OCI-LY1 (cell line): ENCODE results near the gene PHACTR2.

Source experiments
- H2AFZ ChIP-seq: fragments of 200-600 bp; sonication (generic), shearing (Covaris generic); 2 replicates; pipeline ENCODE4 v1.6.0; 2014; ENCODE audit warnings: antibody characterized with exemption, mild to moderate bottlenecking, low read length
- H3F3A ChIP-seq: fragments of 200-600 bp; sonication (generic), shearing (Covaris generic); 2 replicates; pipeline ENCODE4 v1.6.0; 2014; ENCODE audit warnings: mild to moderate bottlenecking, antibody characterized with exemption, low read length, moderate library complexity; ENCODE audit not compliant: insufficient read depth
- H3K27ac ChIP-seq: fragments of 200-600 bp; sonication (generic); 2 replicates; pipeline ENCODE4 v1.5.1; 2014; ENCODE audit warnings: low read length, mixed run types, mild to moderate bottlenecking, low read depth; ENCODE audit not compliant: poor library complexity, severe bottlenecking
- H3K27me3 ChIP-seq: fragments of 200-600 bp; sonication (generic); 2 replicates; pipeline ENCODE4 v1.6.0; 2014; ENCODE audit warnings: antibody characterized with exemption, mild to moderate bottlenecking, low read length, moderate library complexity; ENCODE audit not compliant: insufficient read depth
- H3K36me3 ChIP-seq: fragments of 200-600 bp; sonication (generic); 2 replicates; pipeline ENCODE4 v1.6.1; 2014; ENCODE audit warnings: mild to moderate bottlenecking, antibody characterized with exemption, low read length, moderate library complexity, mixed read lengths; ENCODE audit not compliant: insufficient read depth
- H3K4me1 ChIP-seq: fragments of 200-600 bp; sonication (generic); 2 replicates; pipeline ENCODE4 v1.5.1; 2014; ENCODE audit warnings: mild to moderate bottlenecking, low read length, moderate library complexity; ENCODE audit not compliant: insufficient read depth, severe bottlenecking
- H3K4me2 ChIP-seq: fragments of 200-600 bp; sonication (generic), shearing (Covaris generic); 2 replicates; pipeline ENCODE4 v1.6.1; 2014; ENCODE audit warnings: low read length
- H3K4me3 ChIP-seq: fragments of 200-600 bp; sonication (generic); 2 replicates; pipeline ENCODE4 v1.5.1; 2014; ENCODE audit warnings: low read length, low read depth, mild to moderate bottlenecking, mixed read lengths; ENCODE audit not compliant: poor library complexity, severe bottlenecking
- H3K79me2 ChIP-seq: fragments of 200-600 bp; shearing (Covaris generic); 2 replicates; pipeline ENCODE4 v1.6.1; 2016; ENCODE audit warnings: mixed run types, low read length, mixed read lengths; ENCODE audit not compliant: insufficient read depth
- H3K9ac ChIP-seq: fragments of 200-600 bp; sonication (generic), shearing (Covaris generic); 2 replicates; pipeline ENCODE4 v1.6.1; 2014; ENCODE audit warnings: mild to moderate bottlenecking, low read length, mixed read lengths
- H3K9me2 ChIP-seq: fragments of 200-600 bp; sonication (generic), shearing (Covaris generic); 2 replicates; pipeline ENCODE4 v1.6.1; 2014; ENCODE audit warnings: low read depth, mild to moderate bottlenecking, low read length, mixed read lengths
- H3K9me3 ChIP-seq: fragments of 200-600 bp; shearing (Covaris generic); 2 replicates; pipeline ENCODE4 v1.6.1; 2014; ENCODE audit warnings: low read length, mixed read lengths
- H4K20me1 ChIP-seq: fragments of 200-600 bp; sonication (generic), shearing (Covaris generic); 2 replicates; pipeline ENCODE4 v1.6.0; 2016; ENCODE audit warnings: mild to moderate bottlenecking, low read length; ENCODE audit not compliant: insufficient read depth
- CTCF ChIP-seq: fragments of 200-600 bp; sonication (generic), shearing (Covaris generic); IDR thresholded peaks from 2 replicates; pipeline ENCODE4 v1.5.1; 2017; ENCODE audit warnings: mild to moderate bottlenecking, antibody characterized with exemption, low read length, moderate library complexity, mixed read lengths
- EZH2 ChIP-seq: fragments of 200-600 bp; sonication (generic), shearing (Covaris generic); IDR thresholded peaks from 2 replicates; pipeline ENCODE4 v1.8.0; 2017; ENCODE audit warnings: borderline replicate concordance, mixed run types, mild to moderate bottlenecking, antibody characterized with exemption, low read length, moderate library complexity, mixed read lengths

Gene PHACTR2

GRCh38 chr6:143877584-143878271, 200.0 kb downstream of the PHACTR2 start:
- H3K9me3 ChIP-seq, result no peaks in the 10 kb centered on the region
- H3K4me3 ChIP-seq, result no peak overlapping the region
- H3K27me3 ChIP-seq, result no peaks in the 10 kb centered on the region
- no peak overlapping the region for H3K9ac ChIP-seq
- H2AFZ ChIP-seq, result no peak overlapping the region
- H3K79me2 ChIP-seq, result no peaks in the 10 kb centered on the region
- H3K27ac ChIP-seq, result no peak overlapping the region
- H3F3A ChIP-seq, result no peaks in the 10 kb centered on the region
- no peaks in the 10 kb centered on the region for H3K4me1 ChIP-seq
- no peaks in the 10 kb centered on the region for H4K20me1 ChIP-seq
- no peaks in the 10 kb centered on the region for H3K9me2 ChIP-seq
- no peak for TF ChIP-seq EZH2
- TF ChIP-seq CTCF, result no peak
- H3K36me3 ChIP-seq, result no peaks in the 10 kb centered on the region
- no peak overlapping the region for H3K4me2 ChIP-seq

GRCh38 chr6:143878272-143878760, 200.6 kb downstream of the PHACTR2 start:
- no peaks in the 10 kb centered on the region for H3K9me2 ChIP-seq
- H3K79me2 ChIP-seq, result no peaks in the 10 kb centered on the region
- no peak overlapping the region for H2AFZ ChIP-seq
- H3K9ac ChIP-seq, result no peak overlapping the region
- no peak overlapping the region for H3K27ac ChIP-seq
- H4K20me1 ChIP-seq, result no peaks in the 10 kb centered on the region
- no peaks in the 10 kb centered on the region for H3K4me1 ChIP-seq
- no peaks in the 10 kb centered on the region for H3K36me3 ChIP-seq
- no peaks in the 10 kb centered on the region for H3K9me3 ChIP-seq
- no peaks in the 10 kb centered on the region for H3K27me3 ChIP-seq
- H3K4me3 ChIP-seq, result no peak overlapping the region
- TF ChIP-seq CTCF (no peak), EZH2 (no peak)
- H3F3A ChIP-seq, result no peaks in the 10 kb centered on the region
- H3K4me2 ChIP-seq, result no peak overlapping the region

- Histone ChIP-seq H3K27ac (no peak overlapping the region), H3K4me2 (no peak overlapping the region), H3F3A (no peaks in the 10 kb centered on the region), H2AFZ (no peak overlapping the region), H3K27me3 (no peaks in the 10 kb centered on the region), H3K9ac (no peak overlapping the region), H3K4me1 (no peaks in the 10 kb centered on the region), H3K36me3 (no peaks in the 10 kb centered on the region), H4K20me1 (no peaks in the 10 kb centered on the region), H3K9me2 (no peaks in the 10 kb centered on the region), H3K4me3 (no peak overlapping the region), H3K79me2 (no peaks in the 10 kb centered on the region), H3K9me3 (no peaks in the 10 kb centered on the region)
- no peak for TF ChIP-seq EZH2
- no peak for TF ChIP-seq CTCF
Observed at GRCh38 chr6:143880412-143880811, 202.6 kb downstream of the PHACTR2 start.
